HAP-1 (cell line): ENCODE data around the gene PRMT1.
"Not testable (repeated sequence)": the region's sequence is repeated elsewhere in the genome, so short reads cannot be mapped to it uniquely, and the experiment has no call there.

Experiments
- DNase-seq, 2 experiments: peaks; one replicate each; pipeline ENCODE4 v3.0.0-alpha.2; 2016 to 2020; ENCODE audit warnings: low spot score in 2 of 2
- H3K27me3 ChIP-seq: fragments of 250-450 bp; sonication (Bioruptor Pico); 2 replicates; pipeline ENCODE4 v1.5.1; 2020; ENCODE audit warnings: low read depth, mild to moderate bottlenecking, moderate library complexity
- H3K36me3 ChIP-seq: fragments of 250-450 bp; sonication (Bioruptor Pico); replicated peaks from 2 replicates; pipeline ENCODE4 v1.5.1; 2020; ENCODE audit warnings: mild to moderate bottlenecking
- H3K4me1 ChIP-seq: fragments of 250-450 bp; sonication (Bioruptor Pico); 2 replicates; pipeline ENCODE4 v1.5.1; 2020; ENCODE audit warnings: mild to moderate bottlenecking
- H3K4me3 ChIP-seq: fragments of 250-450 bp; sonication (Bioruptor Pico); 2 replicates; pipeline ENCODE4 v1.5.1; 2020; ENCODE audit warnings: mild to moderate bottlenecking, moderate library complexity
- H3K9me3 ChIP-seq: fragments of 250-450 bp; sonication (Bioruptor Pico); 2 replicates; pipeline ENCODE4 v1.5.1; 2020; ENCODE audit warnings: mild to moderate bottlenecking, moderate library complexity
- in situ Hi-C: fragments of 300-500 bp; cut with MboI; formaldehyde crosslinking; loops from 3 replicates; pipeline ENCODE4 v1.14.3; 2020; ENCODE audit warnings: low sequenced_read_pairs, inconsistent platforms, mixed read lengths

PRMT1 gene

GRCh38 chr19:49719420-49719819 is 42.3 kb downstream of the PRMT1 start:
- H3K9me3 ChIP-seq, H3K4me1 ChIP-seq, H3K36me3 ChIP-seq, H3K4me3 ChIP-seq, DNase-seq, in situ Hi-C loops, H3K27me3 ChIP-seq: not testable (repeated sequence)

GRCh38 chr19:49727217-49728030 is 50.4 kb downstream of the PRMT1 start:
- in situ Hi-C loops: no loop called here
- Histone ChIP-seq H3K4me3 (no peak overlapping the region), H3K36me3 (no peaks in the 10 kb centered on the region), H3K9me3 (no peaks in the 10 kb centered on the region), H3K4me1 (no peaks in the 10 kb centered on the region), H3K27me3 (no peaks in the 10 kb centered on the region)
- no peak for DNase-seq

- DNase-seq: no peak
- H3K4me3 ChIP-seq: no peak overlapping the region
- H3K4me1 ChIP-seq: no peaks in the 10 kb centered on the region
- H3K27me3 ChIP-seq: no peaks in the 10 kb centered on the region
- in situ Hi-C loops: no loop called here
- no peaks in the 10 kb centered on the region for H3K9me3 ChIP-seq
- H3K36me3 ChIP-seq: no peaks in the 10 kb centered on the region
Measured at GRCh38 chr19:49730166-49730565, 53.1 kb downstream of the PRMT1 start.
